Thoracic aorta (tissue), 2 donors: ENCODE measurements around the gene R3HDM1. TPM values are rescaled to one million over a fixed set of nuclear protein-coding genes. Genes with fewer than 3 reads are reported as not detected.

Experiments
- ATAC-seq: fragments of 150-250 bp; one replicate; pipeline ENCODE4 v1.8.0; 2017; ENCODE audit warnings: low read depth; ENCODE audit not compliant: insufficient number of reproducible peaks, low FRiP score
- DNase-seq: peaks from one replicate; pipeline ENCODE4 v3.0.0-alpha.2; 2020; ENCODE audit warnings: low spot score
- H3K27ac ChIP-seq, 2 donors: fragments of 200-600 bp; sonication (generic); 1 replicate in 1 of 2; 2 replicates in 1 of 2; pipeline ENCODE4 v1.5.1; 2016; ENCODE audit warnings: mild to moderate bottlenecking in 2 of 2, moderate library complexity in 2 of 2
- H3K27me3 ChIP-seq: fragments of 200-600 bp; sonication (generic); replicated peaks from 2 replicates; pipeline ENCODE4 v1.6.0; 2016; ENCODE audit warnings: mild to moderate bottlenecking; ENCODE audit not compliant: insufficient read depth
- H3K36me3 ChIP-seq: fragments of 200-600 bp; sonication (generic); one replicate; pipeline ENCODE4 v1.5.1; 2016
- H3K4me1 ChIP-seq, 2 donors: fragments of 200-600 bp; sonication (generic); 1 replicate in 1 of 2; 2 replicates in 1 of 2; pipeline versions ENCODE4 v1.5.1 to v1.6.0; 2016; ENCODE audit warnings: low read depth in 2 of 2, mild to moderate bottlenecking in 1 of 2; ENCODE audit not compliant: control insufficient read depth in 1 of 2
- H3K4me3 ChIP-seq: fragments of 200-600 bp; sonication (generic); 2 replicates; pipeline ENCODE4 v1.5.1; 2016; ENCODE audit warnings: mild to moderate bottlenecking
- H3K9me3 ChIP-seq: fragments of 200-600 bp; sonication (generic); 2 replicates; pipeline ENCODE4 v1.5.1; 2016
- CTCF ChIP-seq: fragments of 200-600 bp; sonication (generic); IDR thresholded peaks from one replicate; pipeline ENCODE4 v1.5.1; 2019; ENCODE audit warnings: antibody characterized with exemption
- total RNA-seq, 2 donors: library from RNA; depleted of rRNA; stranded (reverse); fragments of >200 nt; gene quantifications; one replicate each; pipeline versions ENCODE4 v1.1.0 to v1.2.3, GENCODE V29; 2016

The R3HDM1 gene
- total RNA-seq, 2 donors from 2014 or later: 29.8 to 76.6 TPM

- no peaks in the 10 kb centered on the region for H3K4me1 ChIP-seq
- no peaks in the 10 kb centered on the region for H3K9me3 ChIP-seq
- H3K36me3 ChIP-seq: no peaks in the 10 kb centered on the region
- no peak for TF ChIP-seq CTCF
- ATAC-seq (no peak), DNase-seq (no peak)
- H3K27me3 ChIP-seq: no peaks in the 10 kb centered on the region
- no peak overlapping the region for H3K4me3 ChIP-seq
- H3K27ac ChIP-seq: no peak overlapping the region
These were observed 16.0 kb downstream of the R3HDM1 start for GRCh38 chr2:135547311-135547710.

- ATAC-seq (no peak), DNase-seq (no peak)
- Histone ChIP-seq H3K9me3 (no peaks in the 10 kb centered on the region), H3K27me3 (no peaks in the 10 kb centered on the region), H3K27ac (no peak overlapping the region), H3K4me3 (no peak overlapping the region), H3K36me3 (no peaks in the 10 kb centered on the region), H3K4me1 (no peaks in the 10 kb centered on the region)
- no peak for TF ChIP-seq CTCF
These were observed 20.1 kb downstream of the R3HDM1 start for GRCh38 chr2:135551356-135551755.

- Histone ChIP-seq H3K9me3 (no peaks in the 10 kb centered on the region), H3K4me1 (no peaks in the 10 kb centered on the region), H3K36me3 (no peaks in the 10 kb centered on the region), H3K27me3 (no peaks in the 10 kb centered on the region), H3K4me3 (no peak overlapping the region), H3K27ac (no peak overlapping the region)
- TF ChIP-seq CTCF: no peak
- ATAC-seq: no peak
- DNase-seq: no peak
These were observed 21.6 kb downstream of the R3HDM1 start for GRCh38 chr2:135552887-135553286.

GRCh38 chr2:135555311-135555710 lies 24.0 kb downstream of the R3HDM1 start:
- Histone ChIP-seq H3K27me3 (no peaks in the 10 kb centered on the region), H3K4me1 (no peaks in the 10 kb centered on the region), H3K4me3 (no peak overlapping the region), H3K9me3 (no peaks in the 10 kb centered on the region), H3K36me3 (no peaks in the 10 kb centered on the region), H3K27ac (no peak overlapping the region)
- ATAC-seq (no peak), DNase-seq (no peak)
- no peak for TF ChIP-seq CTCF

GRCh38 chr2:135557530-135557929 lies 26.2 kb downstream of the R3HDM1 start:
- H3K9me3 ChIP-seq: no peaks in the 10 kb centered on the region
- H3K4me3 ChIP-seq: no peak overlapping the region
- DNase-seq: no peak
- no peaks in the 10 kb centered on the region for H3K4me1 ChIP-seq
- H3K27me3 ChIP-seq: no peaks in the 10 kb centered on the region
- H3K36me3 ChIP-seq: no peaks in the 10 kb centered on the region
- no peak overlapping the region for H3K27ac ChIP-seq
- no peak for TF ChIP-seq CTCF
- no peak for ATAC-seq
